Adrenal gland (tissue), 12 donors: ENCODE results near the gene PARP6. TPM values are rescaled to one million over a fixed set of nuclear protein-coding genes. Genes with fewer than 3 reads are reported as not detected.

Experiments used
- DNase-seq, 7 donors: peaks; one replicate each; pipeline ENCODE4 v3.0.0-alpha.2; 2019 to 2020
- H3K27ac ChIP-seq, 5 donors: fragments of 200-600 bp; sonication (generic) in 4 of 5; 1 replicate in 3 of 5; 2 replicates in 2 of 5; pipeline versions ENCODE4 v1.5.1 to v1.8.0; 2016 to 2020; ENCODE audit warnings: mild to moderate bottlenecking in 1 of 5
- H3K27me3 ChIP-seq: fragments of 200-600 bp; 2 replicates; pipeline ENCODE4 v1.8.0; 2021
- H3K36me3 ChIP-seq, 2 donors: fragments of 200-600 bp; replicated peaks in 1 of 2; 1 replicate in 1 of 2; 2 replicates in 1 of 2; pipeline versions ENCODE4 v1.5.1 to v1.8.0; 2018 to 2022
- H3K4me1 ChIP-seq, 2 donors: fragments of 200-600 bp; replicated peaks in 1 of 2; 1 replicate in 1 of 2; 2 replicates in 1 of 2; pipeline versions ENCODE4 v1.5.1 to v1.8.0; 2018 to 2021
- H3K4me3 ChIP-seq, 4 donors: fragments of 200-600 bp; sonication (generic) in 3 of 4; one replicate each; pipeline ENCODE4 v1.5.1; 2016 to 2018
- H3K9me3 ChIP-seq, 3 donors: fragments of 200-600 bp; sonication (generic) in 1 of 3; replicated peaks in 1 of 3; 1 replicate in 2 of 3; 2 replicates in 1 of 3; pipeline versions ENCODE4 v1.5.1 to v1.8.0; 2016 to 2021
- POLR2A ChIP-seq, 2 donors: fragments of 450-650 bp; IDR thresholded peaks; one replicate each; pipeline ENCODE4 v1.6.1; 2017; ENCODE audit warnings: antibody characterized with exemption in 2 of 2, mild to moderate bottlenecking in 2 of 2, moderate library complexity in 1 of 2
- WGBS, 4 donors: extraction: QIAGEN DNeasy Blood & Tissue Kit in 2 of 4; methylation state at CpG; one replicate each; pipeline versions ENCODE4 v1.1.5 to v1.1.7; 2013 to 2017; 5-methylcytosine and 5-hydroxymethylcytosine counted together
- intact Hi-C, 2 donors: fragments of 100-400 bp; cut with DNase I; formaldehyde crosslinking; loops; one replicate each; pipeline versions ENCODE4 v1.14.1 to v1.15.0; 2022 to 2023
- polyA plus RNA-seq, 3 donors: library from polyadenylated mRNA; stranded (reverse); fragments of 200-250 nt in 2 of 3; fragments of 350-450 nt in 1 of 3; fragmentation: Illumina TruSeq in 1 of 3; extraction: RNeasy Lipid Tissue Mini Kit (QIAGEN cat#74804) in 1 of 3; gene quantifications; one replicate each; pipeline ENCODE4 v1.2.3, GENCODE V29; 2013 to 2014
- total RNA-seq, 9 donors: library from RNA; depleted of rRNA in 4 of 9; stranded (reverse); fragments of >200 nt in 4 of 9; fragments of 120-200 nt in 1 of 9; fragmentation: NEBNext Ultra II Directional in 1 of 9; extraction: Animal tissue kit (Norgen Biotek cat#: 25700) in 1 of 9; gene quantifications; one replicate each; pipeline versions ENCODE4 v1.1.0 to v1.2.4, GENCODE V29; 2013 to 2023
- TF ChIP-seq, protein P1 (sequence below), 6 experiments: fragments of 450-650 bp in 4 of 6; fragments of 200-600 bp in 2 of 6; sonication (generic) in 1 of 6; IDR thresholded peaks; 1 replicate in 5 of 6; 2 replicates in 1 of 6; pipeline versions ENCODE4 v1.5.1 to v1.8.0; 2016 to 2021; ENCODE audit warnings: antibody characterized with exemption in 6 of 6, mild to moderate bottlenecking in 2 of 6, moderate library complexity in 1 of 6
- donor health status: healthy with polysubstance abuse.
- donor health status: Bipolar disorder and iron deficiency.
- donor health status: DM: yes; HTN: yes; CAD: no.
- donor health status: DM: no; HTN: no; CAD: no.
- donor health status: DM: no; HTN: no; CAD: no.
- donor health status: DM: yes; HTN: yes; CAD: no.

PARP6 gene
- total and polyA plus RNA-seq, 12 donors = 37.4 to 464 (median 72.9) TPM

DNA sequence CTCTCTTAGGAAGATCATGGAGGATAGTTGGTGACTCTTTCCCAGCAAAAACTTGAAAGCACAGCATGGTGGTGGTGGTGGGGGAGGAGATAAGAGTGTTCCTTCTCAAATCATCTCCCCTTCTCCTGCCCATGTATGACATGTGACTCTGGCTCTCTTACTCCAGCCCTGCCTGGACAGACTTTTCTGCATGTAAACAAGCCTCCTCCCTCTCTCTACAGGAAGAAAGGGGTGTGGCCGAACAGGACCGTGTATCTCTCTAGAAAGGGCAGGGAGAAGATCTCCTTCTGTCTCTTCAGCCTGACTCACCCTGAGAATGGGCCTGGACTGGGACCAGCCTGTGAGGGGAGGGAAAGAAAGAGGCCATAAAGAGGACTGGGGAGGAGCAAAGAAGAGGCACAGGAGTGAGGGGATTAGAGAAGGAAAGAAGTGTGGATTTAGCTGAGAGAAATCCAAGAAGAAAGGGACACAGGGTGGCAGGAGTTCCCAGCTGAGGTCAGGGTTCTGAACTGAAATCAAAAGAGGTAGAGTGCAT is 46.1 kb upstream of the PARP6 start:
- Histone ChIP-seq H3K9me3 (no peaks in the 10 kb centered on the region), H3K4me3 (no peak overlapping the region), H3K27ac (peak overlapping the region in 1 of 5 donors; percentile 75), H3K36me3 (no peaks in the 10 kb centered on the region), H3K27me3 (no peaks in the 10 kb centered on the region), H3K4me1 (peaks cover 0 to 6% of the 10 kb centered on the region in 2 donors)
- WGBS, 4 donors = 18 to 48% (median 31%) methylated on average over 2 of the region's 2 CpGs
- TF ChIP-seq, protein P1, sequence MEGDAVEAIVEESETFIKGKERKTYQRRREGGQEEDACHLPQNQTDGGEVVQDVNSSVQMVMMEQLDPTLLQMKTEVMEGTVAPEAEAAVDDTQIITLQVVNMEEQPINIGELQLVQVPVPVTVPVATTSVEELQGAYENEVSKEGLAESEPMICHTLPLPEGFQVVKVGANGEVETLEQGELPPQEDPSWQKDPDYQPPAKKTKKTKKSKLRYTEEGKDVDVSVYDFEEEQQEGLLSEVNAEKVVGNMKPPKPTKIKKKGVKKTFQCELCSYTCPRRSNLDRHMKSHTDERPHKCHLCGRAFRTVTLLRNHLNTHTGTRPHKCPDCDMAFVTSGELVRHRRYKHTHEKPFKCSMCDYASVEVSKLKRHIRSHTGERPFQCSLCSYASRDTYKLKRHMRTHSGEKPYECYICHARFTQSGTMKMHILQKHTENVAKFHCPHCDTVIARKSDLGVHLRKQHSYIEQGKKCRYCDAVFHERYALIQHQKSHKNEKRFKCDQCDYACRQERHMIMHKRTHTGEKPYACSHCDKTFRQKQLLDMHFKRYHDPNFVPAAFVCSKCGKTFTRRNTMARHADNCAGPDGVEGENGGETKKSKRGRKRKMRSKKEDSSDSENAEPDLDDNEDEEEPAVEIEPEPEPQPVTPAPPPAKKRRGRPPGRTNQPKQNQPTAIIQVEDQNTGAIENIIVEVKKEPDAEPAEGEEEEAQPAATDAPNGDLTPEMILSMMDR (IDR thresholded peaks at IDR 0.05) = no peak
- intact Hi-C loops = no loop called here
- DNase-seq = peak in 1 of 7 donors; percentile 55

GRCh38 chr15:72315706-72316370 is 43.5 kb upstream of the PARP6 start:
- no peak overlapping the region for H3K4me3 ChIP-seq
- no peaks in the 10 kb centered on the region for H3K9me3 ChIP-seq
- WGBS, 4 donors = 68 to 74% (median 71%) methylated on average over 5 to 6 of the region's 6 CpGs
- peaks cover 0 to 4% of the 10 kb centered on the region in 2 donors for H3K4me1 ChIP-seq
- DNase-seq = peak in 1 of 7 donors; percentile 54
- H3K27ac ChIP-seq = no peak overlapping the region
- no peaks in the 10 kb centered on the region for H3K36me3 ChIP-seq
- H3K27me3 ChIP-seq = no peaks in the 10 kb centered on the region
- TF ChIP-seq POLR2A (IDR thresholded peaks at IDR 0.05) = no peak
- TF ChIP-seq, protein P1 (IDR thresholded peaks at IDR 0.05) = no peak
- intact Hi-C loops = no loop called here

DNA sequence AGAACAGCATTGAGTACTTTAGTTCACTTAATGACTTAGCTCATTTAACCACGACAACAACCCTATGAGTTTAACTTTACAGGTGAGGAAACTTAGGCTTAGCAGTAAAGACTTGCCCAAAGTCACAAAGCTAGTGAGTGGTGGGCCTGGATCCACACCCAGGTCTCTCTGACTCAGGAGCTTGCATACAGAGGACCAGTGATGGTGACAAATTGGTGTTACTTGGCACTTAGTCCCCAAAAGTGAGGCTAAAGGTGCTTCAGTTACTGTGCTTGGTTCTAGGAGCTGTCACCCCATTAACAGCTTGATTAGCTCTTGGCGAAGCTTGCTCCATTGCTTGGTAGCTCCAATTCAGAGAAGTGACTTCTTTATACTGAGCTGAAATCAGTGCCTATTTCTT is 41.5 kb upstream of the PARP6 start:
- Histone ChIP-seq H3K27me3 (no peaks in the 10 kb centered on the region), H3K27ac (no peak overlapping the region), H3K4me3 (no peak overlapping the region), H3K4me1 (no peaks in the 10 kb centered on the region), H3K36me3 (no peaks in the 10 kb centered on the region), H3K9me3 (no peaks in the 10 kb centered on the region)
- DNase-seq = no peak
- WGBS, 4 donors = 91 to 97% (median 92%) methylated on average over 2 of the region's 2 CpGs
- TF ChIP-seq, protein P1 (IDR thresholded peaks at IDR 0.05) = no peak
- TF ChIP-seq POLR2A (IDR thresholded peaks at IDR 0.05) = no peak
- intact Hi-C loops = no loop called here

DNA sequence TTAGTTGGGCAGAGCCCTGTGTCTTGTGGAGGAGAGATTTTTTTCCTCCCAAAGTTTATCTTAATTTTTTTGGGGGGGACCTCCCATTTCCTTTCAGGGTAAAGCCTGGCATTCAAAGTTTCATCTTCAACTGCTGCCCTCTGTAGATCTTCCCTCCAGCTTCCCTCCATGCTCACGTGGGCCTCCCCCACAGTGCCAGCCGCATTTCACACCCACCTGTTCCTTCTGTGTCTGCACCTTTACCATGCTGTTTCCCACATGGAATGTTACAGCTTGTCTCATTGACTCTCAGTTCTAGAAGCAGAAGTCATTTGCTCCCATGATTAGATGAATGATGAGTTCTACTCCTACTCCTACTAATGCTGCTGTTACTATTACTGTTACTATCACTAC is 41.1 kb upstream of the PARP6 start:
- intact Hi-C loops = no loop called here
- DNase-seq = no peak

More for the DNA sequence above, 41.1 kb upstream of the PARP6 start:
- no peaks in the 10 kb centered on the region for H3K36me3 ChIP-seq
- no peak overlapping the region for H3K4me3 ChIP-seq
- H3K4me1 ChIP-seq = no peaks in the 10 kb centered on the region
- no peak overlapping the region for H3K27ac ChIP-seq
- H3K27me3 ChIP-seq = no peaks in the 10 kb centered on the region
- no peaks in the 10 kb centered on the region for H3K9me3 ChIP-seq
- 70 to 81% (median 77%) methylated on average over 2 of the region's 2 CpGs for WGBS, 4 donors
- TF ChIP-seq, protein P1 (IDR thresholded peaks at IDR 0.05) = no peak
- TF ChIP-seq POLR2A (IDR thresholded peaks at IDR 0.05) = no peak
